Hepatic stellate cell (primary cell): Measurements from ENCODE around the gene TLK1.
"Not testable (repeated sequence)": the region's sequence is repeated elsewhere in the genome, so short reads cannot be mapped to it uniquely, and the experiment has no call there.

Experiments used
- DNase-seq: peaks from one replicate; pipeline ENCODE4 v3.0.0; 2011; ENCODE audit warnings: low spot score

Gene TLK1

DNA sequence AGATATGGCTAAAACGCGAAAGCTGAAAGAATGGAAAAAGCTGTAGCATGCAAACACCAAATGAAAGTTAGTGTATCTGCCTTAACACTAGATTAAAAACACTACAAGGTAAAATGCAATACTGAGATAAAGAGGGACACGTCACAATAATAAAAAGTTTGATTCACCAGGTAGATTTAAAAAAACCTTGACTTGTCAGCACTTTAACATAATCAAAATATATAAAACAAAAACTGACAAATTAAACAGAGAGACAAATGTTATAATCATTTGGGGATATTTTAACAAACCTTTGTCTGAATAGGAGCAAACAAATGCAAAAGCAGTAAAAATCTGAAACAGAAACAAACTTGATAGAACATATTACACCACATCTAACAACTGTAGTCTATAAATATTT lies 18.3 kb downstream of the TLK1 start:
- DNase-seq = no peak

DNA sequence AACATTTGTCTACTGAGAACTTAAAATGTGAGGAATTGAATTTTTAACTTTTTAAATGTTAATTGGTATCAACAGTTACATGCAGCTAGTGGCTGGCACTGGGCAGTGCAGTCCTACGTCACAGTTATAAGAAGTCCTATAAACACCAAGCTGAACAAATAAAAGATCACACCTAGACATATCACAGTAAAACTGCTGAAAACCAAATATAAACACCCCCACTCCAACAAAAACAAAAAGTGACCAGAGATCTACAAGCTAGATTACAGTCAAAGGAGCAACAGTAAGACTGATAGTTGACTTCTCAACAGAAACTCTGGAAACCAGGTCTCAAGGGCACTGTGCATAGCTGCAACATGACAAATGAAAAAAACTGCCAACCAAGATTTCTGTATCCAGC lies 19.4 kb downstream of the TLK1 start:
- DNase-seq = no peak

DNA sequence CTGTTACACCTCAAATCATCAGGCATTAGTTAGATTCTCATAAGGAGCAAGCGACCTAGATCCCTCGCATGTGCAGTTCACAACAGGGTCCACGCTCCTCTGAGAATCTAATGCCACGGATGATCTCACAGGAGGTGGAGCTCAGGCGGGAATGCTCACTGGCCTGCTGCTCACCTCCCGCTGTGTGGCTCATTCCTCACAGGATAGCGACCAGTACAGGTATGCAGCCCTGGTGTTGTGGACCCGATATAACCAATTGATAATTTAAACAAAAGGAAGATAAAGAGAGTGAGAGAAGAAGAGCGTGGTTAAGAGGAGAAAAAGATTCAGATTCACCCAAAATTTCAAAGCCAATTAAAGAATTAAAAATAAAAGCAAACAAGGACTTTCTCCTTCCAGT lies 20.8 kb downstream of the TLK1 start:
- DNase-seq = no peak

DNA sequence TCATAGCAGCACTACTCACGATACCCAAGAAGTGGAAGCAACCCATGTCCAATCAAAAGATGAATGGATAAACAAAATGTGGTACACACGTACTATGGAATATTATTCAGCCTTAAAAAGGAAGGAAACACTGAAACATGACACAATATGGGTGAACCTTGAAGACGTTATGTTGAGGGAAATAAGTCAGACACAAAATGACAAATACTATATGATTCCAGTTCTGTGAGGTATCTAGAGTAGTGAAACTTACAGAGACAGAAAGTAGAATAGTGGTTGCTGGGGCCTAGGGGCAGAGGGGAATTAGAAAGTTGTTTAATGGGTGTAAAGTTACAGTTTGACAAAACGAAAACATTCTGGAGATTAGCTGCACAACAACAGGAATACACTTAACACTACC lies 24.7 kb downstream of the TLK1 start:
- no peak for DNase-seq

DNA sequence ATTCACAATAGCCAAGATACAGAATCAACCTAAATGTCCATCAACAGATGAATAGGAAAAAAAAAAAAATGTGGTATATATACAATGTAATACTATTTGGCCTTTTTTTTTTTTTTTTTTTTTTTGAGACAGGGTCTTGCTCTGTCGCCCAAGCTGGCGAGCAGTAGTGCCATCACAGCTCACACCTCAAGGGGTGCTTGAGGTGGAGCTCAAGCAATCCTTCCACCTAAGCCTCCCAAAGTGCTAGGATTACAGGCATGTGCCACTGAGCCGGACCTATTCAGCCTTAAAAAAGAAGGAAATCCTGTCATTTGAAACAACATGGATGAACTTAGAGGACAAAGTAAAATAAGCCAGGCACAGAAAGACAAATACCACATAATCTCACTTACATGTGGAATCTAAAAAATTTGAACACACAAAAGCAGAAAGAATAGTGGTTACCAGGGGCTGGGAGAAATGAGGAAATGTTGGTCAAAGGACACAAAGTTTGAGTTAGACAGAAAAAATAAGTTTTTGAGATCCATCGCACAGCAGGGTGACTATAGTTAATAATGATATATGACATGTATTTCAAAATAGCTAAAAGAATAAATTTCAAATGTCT lies 26.0 kb downstream of the TLK1 start:
- no peak for DNase-seq

DNA sequence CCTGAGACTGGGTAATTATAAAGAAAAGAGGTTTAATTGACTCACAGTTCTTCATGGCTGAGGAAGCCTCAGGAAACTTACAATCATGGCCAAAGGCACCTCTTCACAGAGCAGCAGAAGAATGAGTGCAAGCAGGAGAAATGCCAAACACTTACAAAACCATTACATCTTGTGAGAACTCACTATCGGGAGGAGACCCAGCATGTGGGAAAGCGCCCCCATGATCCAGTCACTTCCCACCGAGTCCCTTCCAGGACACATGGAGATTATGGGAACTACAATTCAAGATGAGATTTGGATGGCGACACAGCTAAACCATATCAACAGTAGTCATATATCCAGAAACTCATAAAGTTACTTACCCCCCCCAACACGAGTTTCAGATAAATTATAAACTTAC lies 28.6 kb downstream of the TLK1 start:
- DNase-seq = no peak

DNA sequence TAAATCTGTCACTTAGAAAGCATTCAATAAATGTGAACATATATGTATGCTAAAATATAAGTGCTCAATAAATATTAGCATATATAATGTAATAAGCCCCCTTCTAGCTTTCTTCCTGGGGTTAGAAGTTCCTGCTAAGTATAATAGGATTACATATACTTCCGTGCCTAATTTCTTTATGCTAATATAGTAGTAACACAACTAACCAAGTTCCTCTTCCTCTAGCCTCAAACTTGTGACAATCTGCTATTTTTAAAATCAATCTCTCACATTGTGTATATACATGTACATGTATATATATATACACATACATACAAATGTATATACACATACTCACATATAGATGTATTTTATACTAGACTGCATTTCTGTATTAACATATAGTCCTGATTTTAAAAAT lies 32.2 kb downstream of the TLK1 start:
- no peak for DNase-seq

DNA sequence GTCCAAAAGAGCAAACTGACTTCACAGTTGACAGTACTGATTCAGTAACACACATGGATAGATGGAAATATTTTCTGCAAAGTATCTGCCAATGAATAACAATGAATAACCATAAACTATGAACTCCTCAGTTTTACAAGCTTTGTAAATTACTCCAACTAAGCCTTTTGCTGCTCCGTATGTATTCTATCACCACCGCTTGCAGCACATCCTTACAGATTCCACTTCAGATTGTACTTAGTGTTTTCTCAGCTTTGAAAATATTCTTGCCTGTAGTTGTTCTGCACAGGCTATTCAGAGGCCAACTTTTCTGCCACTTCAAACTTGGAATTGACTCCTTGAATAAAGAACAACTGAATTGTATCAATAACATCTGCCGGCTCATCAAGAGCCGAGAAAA lies 36.2 kb downstream of the TLK1 start:
- DNase-seq = no peak

DNA sequence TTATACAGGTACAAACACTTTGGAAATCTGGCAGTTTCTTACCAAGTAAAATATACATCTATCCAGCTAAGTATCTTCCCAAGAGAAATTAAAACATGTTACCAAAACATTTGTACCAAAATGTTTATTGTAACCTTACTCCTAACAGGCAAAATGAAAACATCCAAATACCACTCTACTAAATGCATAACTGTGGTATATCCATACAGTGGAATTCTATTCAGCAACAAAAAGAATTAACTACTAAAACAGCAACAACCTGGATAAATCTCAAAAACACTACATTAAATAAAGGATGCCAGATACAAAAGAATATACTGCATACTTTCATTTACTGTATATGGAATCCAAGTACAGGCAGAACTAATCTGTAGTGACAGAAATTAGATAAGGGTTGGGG lies 51.1 kb downstream of the TLK1 start:
- DNase-seq = no peak

DNA sequence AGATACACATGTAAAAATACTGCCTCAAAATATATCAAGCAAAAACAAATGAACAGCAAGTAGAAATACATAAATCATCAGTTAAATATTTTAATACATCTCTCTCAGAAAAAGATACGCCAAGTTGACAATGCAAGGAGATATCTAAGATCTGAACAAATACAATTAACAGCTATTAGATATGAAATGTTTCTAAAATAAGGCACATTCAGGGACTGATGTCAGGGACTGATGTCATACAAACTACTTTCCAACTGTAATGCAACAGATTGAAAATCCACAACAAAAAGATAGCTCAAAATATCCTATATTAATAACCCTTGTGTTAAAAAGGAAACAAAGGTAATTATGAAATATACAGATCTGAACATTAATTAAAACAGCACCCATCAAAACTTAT lies 51.7 kb downstream of the TLK1 start:
- no peak for DNase-seq

DNA sequence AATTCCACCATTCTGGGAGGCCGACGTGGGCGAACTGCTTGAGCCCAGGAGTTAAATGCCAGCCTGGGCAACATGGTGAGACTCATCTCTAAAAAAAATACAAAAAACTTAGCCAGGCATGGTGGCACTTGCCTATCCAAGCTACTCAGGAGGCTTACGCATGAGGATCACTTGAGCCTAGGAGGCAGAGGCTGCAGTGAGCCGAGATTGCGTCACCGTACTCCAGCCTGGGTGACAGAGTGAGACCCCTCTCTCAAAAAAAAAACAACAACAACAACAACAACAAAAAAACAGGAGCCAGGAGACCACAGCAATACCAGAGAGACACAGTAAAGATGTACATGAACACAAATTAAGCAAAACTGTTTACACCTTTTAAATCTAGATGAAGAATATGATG lies 52.9 kb downstream of the TLK1 start:
- DNase-seq = no peak

DNA sequence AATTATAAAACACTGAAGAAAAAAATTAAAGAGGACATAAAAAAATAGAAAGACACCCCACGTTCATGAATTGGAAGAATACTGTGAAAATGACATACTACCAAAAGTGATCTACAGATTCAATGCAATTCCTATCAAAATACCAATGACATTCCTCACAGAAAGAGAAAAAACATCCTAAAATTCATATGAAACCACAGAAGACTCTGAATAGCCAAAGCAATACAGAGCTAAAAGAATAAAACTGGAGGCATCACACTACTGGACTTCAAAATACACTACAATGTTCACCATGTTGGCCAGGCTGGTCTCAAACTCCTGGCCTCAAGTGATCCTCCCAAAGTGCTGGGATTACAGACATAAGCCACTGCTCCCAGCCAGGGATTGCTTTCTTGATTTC lies 56.3 kb downstream of the TLK1 start:
- DNase-seq = no peak

DNA sequence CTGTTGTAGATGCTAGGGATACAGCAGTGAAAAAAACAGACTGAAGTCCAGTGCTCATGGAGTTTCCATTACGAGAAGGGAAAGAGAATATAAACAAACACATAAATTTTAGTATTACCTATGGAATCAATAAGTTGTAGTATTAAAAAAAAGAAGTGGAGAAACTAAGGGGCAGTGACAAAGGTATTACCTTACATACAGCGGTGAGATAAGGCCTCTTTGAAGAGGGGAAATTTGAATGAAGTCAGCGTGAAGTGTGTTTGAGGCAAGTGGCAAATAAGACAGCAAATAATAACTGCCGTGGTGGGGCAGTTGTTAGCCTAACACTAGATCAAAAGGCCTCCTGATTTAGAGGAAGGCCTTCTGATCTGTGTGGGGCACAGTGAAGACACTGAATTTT lies 57.9 kb downstream of the TLK1 start:
- DNase-seq = no peak

DNA sequence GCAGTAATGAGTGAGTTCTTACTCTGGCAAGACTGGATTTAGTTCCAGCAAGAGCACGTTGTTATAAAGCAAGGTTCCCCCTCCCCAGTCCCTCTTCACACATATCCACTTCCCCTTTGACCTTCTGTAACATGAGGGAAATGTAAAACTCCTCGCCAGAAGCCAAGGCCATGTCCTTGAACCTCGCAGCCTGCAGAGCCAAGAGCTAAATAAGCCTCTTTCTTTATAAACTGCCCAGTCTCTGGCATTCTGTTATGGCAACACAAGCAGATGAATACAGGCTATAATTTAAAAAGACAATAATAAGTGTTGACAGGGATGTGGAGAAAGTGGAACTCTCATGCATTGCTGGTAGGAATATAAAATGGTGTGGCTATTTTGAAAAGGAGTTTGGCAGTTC lies 60.3 kb downstream of the TLK1 start:
- DNase-seq = no peak

DNA sequence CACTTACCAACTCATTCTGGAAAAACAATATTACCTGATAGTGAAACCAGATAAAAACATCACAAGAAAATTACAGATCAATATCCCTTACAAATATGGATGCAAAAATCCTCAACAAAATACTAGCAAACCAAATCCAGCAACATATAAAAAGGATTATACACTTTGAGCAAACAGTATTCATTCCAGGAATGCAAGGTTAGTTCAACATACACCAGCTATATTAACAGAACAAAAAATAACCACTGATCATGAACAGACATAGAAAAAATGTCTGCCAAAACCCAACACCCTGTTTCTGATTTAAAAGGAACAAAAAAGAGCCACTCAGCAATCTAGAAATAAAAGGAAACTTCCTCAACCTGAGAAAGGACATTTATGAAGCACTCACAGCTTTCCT lies 62.1 kb downstream of the TLK1 start:
- DNase-seq = no peak

DNA sequence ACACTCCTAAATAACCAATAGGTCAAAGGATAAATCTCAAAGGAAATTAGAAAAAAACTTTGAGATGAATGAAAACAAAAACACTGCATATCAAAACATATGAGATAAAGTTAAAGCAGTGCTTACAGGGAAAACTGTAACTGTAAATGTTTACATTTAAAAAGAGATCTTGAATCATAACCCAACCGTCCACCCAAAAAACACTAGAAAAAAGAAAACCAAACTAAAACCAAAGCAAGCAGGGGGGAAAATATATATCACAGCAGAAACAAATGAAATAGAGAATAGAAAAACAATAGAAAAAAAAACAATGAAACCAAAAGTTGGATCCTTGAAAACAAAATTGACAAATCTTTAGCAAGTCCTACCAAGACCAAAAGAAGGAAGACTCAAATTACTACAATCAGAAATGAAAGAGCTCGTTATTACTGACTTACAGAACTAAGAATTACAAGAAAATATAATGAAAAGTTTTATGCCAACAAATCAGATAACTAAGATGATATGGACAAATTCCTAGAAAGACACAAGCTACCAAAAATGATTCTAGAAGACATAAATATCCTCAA lies 65.6 kb downstream of the TLK1 start:
- no peak for DNase-seq

DNA sequence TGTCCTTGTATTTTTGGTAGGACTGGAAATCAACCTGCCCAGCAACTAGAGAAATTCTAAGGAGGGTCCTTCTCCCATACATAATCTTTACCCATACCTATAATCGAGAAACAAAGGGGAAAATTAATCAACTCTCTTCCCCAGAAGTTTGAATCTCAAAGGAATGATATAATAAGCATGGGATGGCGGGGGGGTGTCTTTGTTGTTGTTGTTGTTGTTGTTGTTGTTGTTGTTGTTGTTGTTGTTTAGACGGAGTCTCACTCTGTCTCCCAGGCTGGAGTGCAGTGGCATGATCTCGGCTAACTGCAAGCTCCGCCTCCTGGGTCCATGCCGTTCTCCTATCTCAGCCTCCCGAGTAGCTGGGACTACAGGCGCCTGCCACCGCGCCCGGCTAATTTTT lies 69.2 kb downstream of the TLK1 start:
- DNase-seq = not testable (repeated sequence)

DNA sequence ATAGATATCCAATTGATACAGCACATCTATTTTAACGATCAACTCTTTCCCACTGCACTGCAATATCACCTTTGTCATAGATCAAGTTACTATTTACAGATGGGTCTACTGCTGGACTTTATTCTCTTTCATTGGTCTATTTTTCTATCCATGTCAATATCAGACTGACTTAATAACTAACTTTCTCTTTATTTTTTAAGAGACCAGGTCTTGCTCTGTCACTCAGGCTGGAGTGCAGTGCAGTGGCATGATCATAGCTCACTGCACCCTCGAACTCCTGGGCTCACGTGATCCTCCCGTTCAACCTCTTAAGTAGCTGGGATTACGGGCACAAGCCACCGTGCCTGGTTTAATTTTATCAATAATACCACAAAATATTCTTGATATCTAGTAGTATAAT lies 71.2 kb downstream of the TLK1 start:
- DNase-seq = no peak

DNA sequence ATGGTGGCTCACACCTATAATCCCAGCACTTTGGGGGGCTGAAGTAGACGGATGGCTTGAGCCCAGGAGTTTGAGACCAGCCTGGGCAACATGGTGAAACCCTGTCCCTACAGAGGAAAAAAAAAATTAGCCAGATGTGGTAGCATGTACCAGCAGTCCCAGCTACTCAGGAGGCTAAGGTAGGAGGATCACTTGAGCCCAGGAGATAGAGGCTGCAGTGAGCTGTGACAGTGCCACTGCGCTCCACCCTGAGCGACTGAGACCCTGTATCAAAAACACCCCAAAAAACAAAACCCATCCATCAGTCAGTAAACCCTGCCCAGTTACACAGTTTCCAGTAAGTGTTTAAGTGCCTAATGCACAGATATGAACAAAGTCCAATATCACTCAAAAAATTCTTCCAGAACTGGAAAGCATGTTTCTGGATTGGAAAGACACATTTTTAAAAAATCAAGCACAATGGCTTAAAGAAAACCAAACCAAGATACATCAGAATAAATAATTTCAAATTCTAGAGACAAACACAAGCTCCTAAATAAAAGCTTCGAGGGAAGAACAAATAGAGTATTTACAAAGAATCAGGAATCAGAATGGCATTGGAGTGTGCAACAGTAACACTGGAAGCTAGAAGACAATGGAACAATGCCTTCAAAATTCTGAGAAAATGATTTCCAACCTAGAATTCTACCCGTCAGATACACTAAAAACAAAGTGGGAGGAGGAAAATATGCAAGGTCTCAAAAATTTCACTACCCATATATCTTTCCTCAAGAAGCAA lies 72.4 kb downstream of the TLK1 start:
- DNase-seq = no peak

DNA sequence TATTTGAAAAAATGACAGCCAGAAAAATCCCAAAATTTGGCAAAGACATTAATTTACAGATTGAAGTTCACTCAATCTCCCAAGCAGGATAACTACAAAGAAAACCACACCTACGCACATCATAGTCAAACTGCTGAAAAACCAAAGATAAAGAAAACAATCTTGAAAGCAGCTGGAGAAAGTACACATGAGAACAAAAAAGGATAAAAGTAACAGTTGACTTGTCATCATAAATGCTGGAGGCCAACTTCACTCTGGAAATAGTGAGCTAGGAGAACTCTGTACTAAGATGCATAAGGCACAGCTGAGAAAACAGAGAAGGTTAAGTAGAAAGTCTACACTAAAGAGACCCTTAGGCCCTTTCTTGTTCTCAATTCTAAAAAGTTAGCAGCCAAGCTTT lies 73.1 kb downstream of the TLK1 start:
- no peak for DNase-seq

DNA sequence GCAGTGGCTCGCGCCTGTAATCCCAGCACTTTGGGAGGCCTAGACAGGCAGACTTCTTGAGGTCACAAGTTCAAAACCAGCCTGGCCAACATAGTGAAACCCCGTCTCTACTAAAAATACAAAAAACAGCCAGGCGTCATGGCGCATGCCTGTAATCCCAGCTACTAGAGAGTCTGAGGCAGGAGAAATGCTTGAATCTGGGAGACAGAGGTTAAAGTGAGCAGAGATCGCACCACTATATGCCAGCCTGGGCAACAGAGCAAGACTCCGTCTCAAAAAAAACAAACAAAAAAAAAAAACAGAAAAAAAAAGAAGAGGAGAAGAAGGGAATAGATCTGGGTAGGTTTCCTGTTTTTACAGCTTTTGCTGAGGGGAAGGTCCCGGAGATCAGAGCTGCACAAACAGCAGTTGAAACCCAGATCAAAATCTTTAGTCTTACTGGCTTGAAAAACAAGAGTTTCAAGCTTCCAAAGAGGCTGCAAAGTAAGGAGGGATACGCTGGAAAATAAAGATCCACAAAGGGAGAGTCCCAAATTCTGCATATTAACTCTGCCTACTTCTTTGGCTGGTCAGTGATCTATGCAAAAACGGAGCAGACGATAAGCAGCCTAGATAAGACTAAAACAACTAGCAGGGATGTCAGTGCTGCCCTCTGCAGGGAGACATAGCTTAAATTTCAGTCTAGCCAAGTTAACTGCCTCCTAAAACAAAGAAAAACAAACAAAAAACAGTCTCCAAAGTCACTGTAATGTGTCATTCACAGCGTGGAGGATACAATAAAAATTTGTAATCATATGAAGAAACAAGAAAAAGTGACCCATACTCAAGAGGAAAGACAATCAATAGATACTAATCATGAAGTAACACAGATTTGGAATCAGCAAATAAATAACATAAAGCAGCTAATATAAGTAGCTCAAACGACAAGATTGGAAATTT lies 74.1 kb downstream of the TLK1 start:
- DNase-seq = peak; percentile 24

DNA sequence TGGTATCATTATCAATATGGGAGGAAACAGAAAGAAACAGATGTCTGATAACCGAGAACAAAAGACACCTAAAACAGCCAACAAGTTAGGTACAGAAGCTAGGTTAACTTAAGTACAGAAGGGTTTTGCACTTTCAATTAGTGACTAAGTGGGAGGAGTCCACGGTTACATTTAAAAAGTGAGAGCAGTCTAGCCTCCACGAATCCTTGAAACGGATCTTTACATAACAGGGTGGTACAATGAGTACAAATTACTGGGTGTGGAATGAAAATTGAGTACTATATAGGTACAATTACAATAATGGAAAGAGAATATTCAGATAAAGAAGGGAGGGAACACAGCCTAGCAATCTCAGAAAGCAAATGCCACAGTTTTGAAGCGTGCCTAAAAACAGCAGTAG lies 76.6 kb downstream of the TLK1 start:
- DNase-seq = no peak

DNA sequence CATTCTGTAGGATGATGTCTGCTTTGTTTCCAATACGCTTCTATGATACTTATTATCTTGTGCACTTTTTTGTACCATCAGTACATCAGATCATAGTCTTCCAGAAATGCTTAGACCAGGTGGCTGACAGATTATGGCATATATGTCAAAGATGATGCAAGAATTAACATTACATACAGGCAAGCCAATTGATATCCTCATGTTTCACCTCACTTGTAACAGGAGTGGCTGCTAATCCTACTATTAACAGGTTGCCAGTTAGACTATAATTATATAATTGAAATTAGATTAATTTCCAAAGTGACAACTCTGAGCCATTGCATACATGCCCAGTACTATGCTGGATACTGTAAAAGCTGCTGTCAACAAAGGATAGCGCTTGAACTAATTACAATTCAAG lies 77.2 kb downstream of the TLK1 start:
- no peak for DNase-seq
